SK-N-MC (cell line): ENCODE measurements around the gene CHPF.

ENCODE experiments used
- EZH2 ChIP-seq: fragments of 200-600 bp; sonication (generic); IDR thresholded peaks from one replicate; pipeline ENCODE4 v1.6.1; 2017; ENCODE audit warnings: antibody characterized with exemption
- FOXP2 ChIP-seq: optimal IDR thresholded peaks from 2 replicates; pipeline ENCODE3; 2011; ENCODE audit warnings: mild to moderate bottlenecking, moderate library complexity; ENCODE audit not compliant: insufficient read depth; ENCODE audit errors: extremely low read length, control extremely low read depth
- POLR2AphosphoS5 ChIP-seq: IDR thresholded peaks from 2 replicates; pipeline ENCODE4 v1.6.1; 2012; ENCODE audit warnings: mild to moderate bottlenecking, low read depth, low read length, borderline replicate concordance

- TF ChIP-seq EZH2 (no peak), POLR2AphosphoS5 (0 out of 2 replicates have a peak, but pooled peaks have one; percentile 12), FOXP2 (no peak)
Measured at GRCh38 chr2:219508971-219509779, 34.4 kb downstream of the CHPF start.
